MM.1S (cell line): ENCODE measurements around the gene KNG1.

ENCODE experiments used
- EZH2 ChIP-seq: fragments of 300-600 bp; sonication (generic); optimal IDR thresholded peaks from 2 replicates; pipeline ENCODE3; 2017; ENCODE audit warnings: low read depth, mild to moderate bottlenecking, antibody characterized with exemption, low read length, mixed read lengths
- EZH2phosphoT487 ChIP-seq: fragments of 300-600 bp; sonication (generic); IDR thresholded peaks from 2 replicates; pipeline ENCODE4 v1.6.1; 2018; ENCODE audit warnings: antibody characterized with exemption, low read length
- TF ChIP-seq, protein P1 (sequence below): fragments of 300-600 bp; sonication (generic); IDR thresholded peaks from 2 replicates; pipeline ENCODE4 v1.5.1; 2016; ENCODE audit warnings: antibody characterized with exemption, low read length, mixed read lengths

- TF ChIP-seq, protein P1, sequence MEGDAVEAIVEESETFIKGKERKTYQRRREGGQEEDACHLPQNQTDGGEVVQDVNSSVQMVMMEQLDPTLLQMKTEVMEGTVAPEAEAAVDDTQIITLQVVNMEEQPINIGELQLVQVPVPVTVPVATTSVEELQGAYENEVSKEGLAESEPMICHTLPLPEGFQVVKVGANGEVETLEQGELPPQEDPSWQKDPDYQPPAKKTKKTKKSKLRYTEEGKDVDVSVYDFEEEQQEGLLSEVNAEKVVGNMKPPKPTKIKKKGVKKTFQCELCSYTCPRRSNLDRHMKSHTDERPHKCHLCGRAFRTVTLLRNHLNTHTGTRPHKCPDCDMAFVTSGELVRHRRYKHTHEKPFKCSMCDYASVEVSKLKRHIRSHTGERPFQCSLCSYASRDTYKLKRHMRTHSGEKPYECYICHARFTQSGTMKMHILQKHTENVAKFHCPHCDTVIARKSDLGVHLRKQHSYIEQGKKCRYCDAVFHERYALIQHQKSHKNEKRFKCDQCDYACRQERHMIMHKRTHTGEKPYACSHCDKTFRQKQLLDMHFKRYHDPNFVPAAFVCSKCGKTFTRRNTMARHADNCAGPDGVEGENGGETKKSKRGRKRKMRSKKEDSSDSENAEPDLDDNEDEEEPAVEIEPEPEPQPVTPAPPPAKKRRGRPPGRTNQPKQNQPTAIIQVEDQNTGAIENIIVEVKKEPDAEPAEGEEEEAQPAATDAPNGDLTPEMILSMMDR = no peak
- TF ChIP-seq EZH2 (no peak), EZH2phosphoT487 (no peak)
Measured at GRCh38 chr3:186679151-186679550, 38.0 kb upstream of the KNG1 start.
